ENCODE results near the gene CHRM5. TPM values are rescaled to one million over a fixed set of nuclear protein-coding genes. Genes with fewer than 3 reads are reported as not detected.

Gene CHRM5
- total RNA-seq, 1 experiment from 2014 or later, result not detected

- no peaks in the 10 kb centered on the region; the same call in 1 of the 2 replicates for H3K4me1 ChIP-seq (ENCODE audit: control insufficient read depth, insufficient read depth, low read length)
- no peaks in the 10 kb centered on the region for H3K36me3 ChIP-seq (ENCODE audit: control insufficient read depth, insufficient read depth, low read length)
- BruUV-seq (replicated peaks), result no TSS peak
- no peaks in the 10 kb centered on the region for H3K9me3 ChIP-seq (ENCODE audit: control insufficient read depth, insufficient read depth, low read depth, low read length)
- intact Hi-C loops (cut with micrococcal nuclease; ENCODE audit: unreplicated experiment) (no loop called here), in situ Hi-C loops (cut with HindIII; ENCODE audit: low pct_unique_long_range_greater_than_20kb, low sequenced_read_pairs) (no loop called here)
- DNase-seq (ENCODE audit: low read depth, low spot score) (no peak), ATAC-seq (peak; percentile 70)
- TF ChIP-seq TCF7L2 (IDR thresholded peaks at IDR 0.05; ENCODE audit: low read depth, low read length) (no peak), REST (IDR thresholded peaks at IDR 0.05; ENCODE audit: insufficient read depth in 1 of 2, low read depth in 2 of 2, low read length in 1 of 2) (no peak), SIN3A (IDR thresholded peaks at IDR 0.05; ENCODE audit: borderline replicate concordance, insufficient read depth, low read depth, low read length) (no peak), CTCF (IDR thresholded peaks at IDR 0.05) (no peak), POLR2AphosphoS5 (IDR thresholded peaks at IDR 0.05; ENCODE audit: low read depth, low read length) (no peak)
- H3K4me3 ChIP-seq (ENCODE audit: low read depth in 2 of 2, low read length in 2 of 2), result no peak overlapping the region
- H3K27ac ChIP-seq (ENCODE audit: low read length), result no peak overlapping the region
- ChIA-PET POLR2A (no interaction called here), CTCF (no interaction called here)
- no peaks in the 10 kb centered on the region for H3K27me3 ChIP-seq (ENCODE audit: control insufficient read depth, insufficient read depth, low read length)
Observed at GRCh38 chr15:34116620-34117019, 148.3 kb downstream of the CHRM5 start.

Other genes with a start within 250 kb of the CHRM5 start
- gene AVEN, start 70.7 kb downstream of the CHRM5 start, total RNA-seq (2021; ENCODE audit: unreplicated experiment), result 18.4 TPM
- 79.6 TPM for gene EMC7, start 133.4 kb downstream of the CHRM5 start, total RNA-seq (2021; ENCODE audit: unreplicated experiment)
- gene PGBD4, start 133.6 kb downstream of the CHRM5 start, total RNA-seq (2021; ENCODE audit: unreplicated experiment), result 2.3 TPM
- gene KATNBL1, start 241.6 kb downstream of the CHRM5 start, total RNA-seq (2021; ENCODE audit: unreplicated experiment), result 46.1 TPM